Mucosa of stomach (tissue), 1 donor: Measurements from ENCODE around the gene LAMB1.
"Not testable (repeated sequence)": the region's sequence is repeated elsewhere in the genome, so short reads cannot be mapped to it uniquely, and the experiment has no call there.

ENCODE experiments used
- H3K27me3 ChIP-seq: one replicate; pipeline ENCODE4 v1.7.0; 2013; ENCODE audit warnings: mild to moderate bottlenecking, low read length; ENCODE audit not compliant: control insufficient read depth, insufficient read depth
- H3K36me3 ChIP-seq: one replicate; pipeline ENCODE4 v1.7.0; 2013; ENCODE audit warnings: low read length; ENCODE audit not compliant: control insufficient read depth, insufficient read depth
- H3K4me1 ChIP-seq: one replicate; pipeline ENCODE4 v1.7.0; 2013; ENCODE audit warnings: mild to moderate bottlenecking, low read length; ENCODE audit not compliant: control insufficient read depth, insufficient read depth
- H3K4me3 ChIP-seq: one replicate; pipeline ENCODE4 v1.7.0; 2013; ENCODE audit warnings: low read length
- H3K9ac ChIP-seq: one replicate; pipeline ENCODE4 v1.7.0; 2013; ENCODE audit warnings: mild to moderate bottlenecking, low read length, moderate library complexity
- H3K9me3 ChIP-seq: one replicate; pipeline ENCODE4 v1.7.0; 2013; ENCODE audit warnings: mild to moderate bottlenecking, low read length, moderate library complexity; ENCODE audit not compliant: control insufficient read depth
- donor health status: Pancreatic carcinoma.

Gene LAMB1

DNA sequence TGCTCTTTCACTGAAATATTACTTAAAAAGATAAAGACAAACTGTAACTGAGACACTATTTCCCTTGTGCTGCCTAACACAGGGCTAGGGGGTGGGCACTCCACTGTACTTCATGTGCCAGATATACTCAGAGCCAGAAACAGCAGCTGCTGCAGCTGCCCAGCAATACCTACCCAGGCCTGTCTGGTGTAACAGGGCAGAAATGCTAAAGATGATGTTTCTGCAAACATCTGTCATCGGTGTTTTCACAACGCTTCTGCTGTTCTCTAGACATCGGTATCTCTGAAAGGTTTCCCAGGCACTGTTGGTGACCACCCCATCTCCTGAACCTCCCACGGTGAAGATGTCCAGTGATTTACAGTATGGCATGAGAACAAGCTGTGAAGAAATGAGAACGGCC is 42.7 kb downstream of the LAMB1 start:
- Histone ChIP-seq H3K27me3 (no peaks in the 10 kb centered on the region), H3K9me3 (no peaks in the 10 kb centered on the region), H3K4me3 (no peak overlapping the region), H3K9ac (no peak overlapping the region), H3K4me1 (no peaks in the 10 kb centered on the region), H3K36me3 (peaks cover 7% of the 10 kb centered on the region)

GRCh38 chr7:107959527-107959898 is 43.4 kb downstream of the LAMB1 start:
- Histone ChIP-seq H3K27me3 (no peaks in the 10 kb centered on the region), H3K9me3 (no peaks in the 10 kb centered on the region), H3K9ac (no peak overlapping the region), H3K36me3 (peaks cover 7% of the 10 kb centered on the region), H3K4me3 (no peak overlapping the region), H3K4me1 (no peaks in the 10 kb centered on the region)

GRCh38 chr7:107958764-107959526 is 44.0 kb downstream of the LAMB1 start:
- Histone ChIP-seq H3K4me1 (no peaks in the 10 kb centered on the region), H3K27me3 (no peaks in the 10 kb centered on the region), H3K9me3 (no peaks in the 10 kb centered on the region), H3K36me3 (peaks cover 7% of the 10 kb centered on the region), H3K4me3 (no peak overlapping the region), H3K9ac (no peak overlapping the region)

DNA sequence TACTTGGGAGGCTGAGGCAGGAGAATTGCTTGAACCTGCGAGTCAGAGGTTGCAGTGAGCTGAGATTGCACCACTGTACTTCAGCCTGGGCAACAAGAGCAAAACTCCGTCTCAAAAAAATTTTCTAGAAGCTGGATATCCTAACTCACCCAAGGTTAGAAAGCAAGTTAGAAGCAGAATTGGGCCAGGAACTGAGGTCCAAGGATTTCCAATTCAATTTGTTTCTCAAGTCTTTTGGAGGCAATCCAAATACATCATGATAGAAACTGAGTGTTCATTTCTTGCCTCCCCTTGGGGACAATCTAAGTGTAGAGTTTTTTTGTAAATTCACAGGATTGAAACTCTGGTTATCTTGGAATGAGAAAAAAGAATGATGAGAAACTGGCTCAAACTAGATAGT is 45.5 kb downstream of the LAMB1 start:
- Histone ChIP-seq H3K27me3 (no peaks in the 10 kb centered on the region), H3K4me3 (no peak overlapping the region), H3K36me3 (peaks cover 7% of the 10 kb centered on the region), H3K9ac (no peak overlapping the region), H3K9me3 (no peaks in the 10 kb centered on the region), H3K4me1 (no peaks in the 10 kb centered on the region)

DNA sequence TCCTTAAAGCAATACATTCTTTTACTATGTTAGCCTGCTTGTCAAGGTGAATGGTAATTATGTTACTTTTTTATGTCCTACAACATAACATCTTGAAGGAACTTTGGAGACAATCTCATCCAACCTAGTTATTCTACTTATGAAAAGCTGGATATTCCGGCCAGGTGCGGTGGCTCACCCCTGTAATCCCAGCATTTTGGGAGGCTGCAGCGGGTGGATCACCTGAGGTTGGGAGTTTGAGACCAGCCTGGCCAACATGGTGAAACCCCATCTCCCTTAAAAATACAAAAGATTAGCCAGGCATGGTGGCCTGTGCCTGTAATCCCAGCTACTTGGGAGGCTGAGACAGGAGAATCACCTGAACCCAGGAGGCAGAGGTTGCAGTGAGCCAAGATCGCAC is 46.0 kb downstream of the LAMB1 start:
- not testable (repeated sequence) for H3K27me3 ChIP-seq, H3K9me3 ChIP-seq, H3K36me3 ChIP-seq, H3K4me1 ChIP-seq, H3K9ac ChIP-seq, H3K4me3 ChIP-seq

- H3K36me3 ChIP-seq, result peaks cover 17% of the 10 kb centered on the region
- H3K9ac ChIP-seq, result no peak overlapping the region
- no peaks in the 10 kb centered on the region for H3K4me1 ChIP-seq
- no peaks in the 10 kb centered on the region for H3K27me3 ChIP-seq
- no peak overlapping the region for H3K4me3 ChIP-seq
- H3K9me3 ChIP-seq, result no peaks in the 10 kb centered on the region
Measured at GRCh38 chr7:107955394-107955793, 47.6 kb downstream of the LAMB1 start.

DNA sequence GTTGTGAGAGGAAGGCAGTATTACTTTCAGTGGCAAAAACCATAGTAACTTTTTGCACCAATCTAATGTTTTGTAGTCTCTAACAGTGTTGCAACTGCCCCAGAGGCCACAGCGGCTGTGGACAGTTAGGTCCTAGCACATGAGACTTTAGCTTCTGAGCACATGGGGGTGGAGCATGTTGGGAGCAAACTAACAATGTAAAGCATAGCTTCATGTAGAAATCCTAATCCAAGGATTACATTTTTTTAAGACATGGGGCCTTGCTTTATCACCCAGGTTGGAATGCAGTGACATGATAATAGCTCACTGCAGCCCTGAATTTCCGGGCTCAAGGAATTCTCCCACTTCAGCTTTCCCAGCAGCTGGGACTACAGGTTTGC is 49.0 kb downstream of the LAMB1 start:
- Histone ChIP-seq H3K9ac (no peak overlapping the region), H3K27me3 (no peaks in the 10 kb centered on the region), H3K4me3 (no peak overlapping the region), H3K36me3 (peaks cover 10% of the 10 kb centered on the region), H3K9me3 (no peaks in the 10 kb centered on the region), H3K4me1 (no peaks in the 10 kb centered on the region)

DNA sequence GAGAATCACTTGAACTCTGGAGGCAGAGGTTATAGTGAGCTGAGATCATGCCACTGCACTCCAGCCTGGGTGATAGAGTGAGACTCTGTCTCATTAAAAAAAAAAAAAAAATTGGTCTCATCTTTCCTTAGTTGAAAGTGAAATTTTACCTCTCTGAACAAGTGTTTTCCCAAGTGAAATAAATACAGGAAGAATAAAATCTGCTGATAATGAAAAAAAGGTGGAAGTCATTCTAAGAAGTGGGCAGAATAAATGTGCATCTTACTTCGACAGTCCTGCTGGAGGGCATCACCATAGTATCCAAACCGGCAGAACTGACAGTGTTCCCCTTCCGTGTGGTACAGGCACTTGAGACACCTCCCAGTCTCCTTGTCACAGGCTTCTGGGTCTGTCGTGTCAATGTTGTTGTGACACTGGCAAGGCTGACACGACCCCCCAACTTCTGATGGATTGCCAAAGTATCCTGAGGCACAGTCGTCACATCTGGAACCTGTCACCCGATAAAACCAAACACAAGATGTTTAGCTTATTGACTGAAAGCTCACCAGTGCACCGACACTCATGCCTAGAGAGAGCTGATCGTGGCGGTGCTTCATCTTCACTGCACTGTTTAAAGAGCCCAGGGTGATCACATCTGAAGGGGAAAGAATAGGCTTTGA is 49.6 kb downstream of the LAMB1 start:
- Histone ChIP-seq H3K4me3 (no peak overlapping the region), H3K27me3 (no peaks in the 10 kb centered on the region), H3K36me3 (peaks cover 10% of the 10 kb centered on the region), H3K4me1 (peaks cover 4% of the 10 kb centered on the region), H3K9me3 (no peaks in the 10 kb centered on the region), H3K9ac (no peak overlapping the region)

DNA sequence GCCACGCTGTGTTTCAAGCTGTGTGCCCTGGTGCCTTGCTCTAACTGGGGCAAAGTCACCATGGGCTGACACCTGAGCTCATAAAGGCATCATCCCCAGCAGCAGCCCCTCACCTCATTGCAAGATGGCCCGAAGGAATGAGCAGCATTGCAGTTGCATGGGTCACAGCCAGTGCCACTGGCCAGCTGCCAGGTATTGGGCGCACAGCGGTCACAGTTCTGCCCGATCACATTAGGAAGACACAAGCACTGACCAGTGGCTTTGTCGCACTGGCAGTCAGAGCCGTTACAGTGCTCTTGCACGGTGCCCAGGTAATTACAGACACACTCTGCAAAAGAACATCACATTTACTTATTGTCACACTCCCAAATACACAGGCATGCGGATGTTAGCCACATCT is 51.1 kb downstream of the LAMB1 start:
- H3K9ac ChIP-seq, result no peak overlapping the region
- no peak overlapping the region for H3K4me3 ChIP-seq
- H3K36me3 ChIP-seq, result peaks cover 10% of the 10 kb centered on the region
- no peaks in the 10 kb centered on the region for H3K9me3 ChIP-seq
- H3K4me1 ChIP-seq, result peaks cover 5% of the 10 kb centered on the region
- H3K27me3 ChIP-seq, result no peaks in the 10 kb centered on the region

DNA sequence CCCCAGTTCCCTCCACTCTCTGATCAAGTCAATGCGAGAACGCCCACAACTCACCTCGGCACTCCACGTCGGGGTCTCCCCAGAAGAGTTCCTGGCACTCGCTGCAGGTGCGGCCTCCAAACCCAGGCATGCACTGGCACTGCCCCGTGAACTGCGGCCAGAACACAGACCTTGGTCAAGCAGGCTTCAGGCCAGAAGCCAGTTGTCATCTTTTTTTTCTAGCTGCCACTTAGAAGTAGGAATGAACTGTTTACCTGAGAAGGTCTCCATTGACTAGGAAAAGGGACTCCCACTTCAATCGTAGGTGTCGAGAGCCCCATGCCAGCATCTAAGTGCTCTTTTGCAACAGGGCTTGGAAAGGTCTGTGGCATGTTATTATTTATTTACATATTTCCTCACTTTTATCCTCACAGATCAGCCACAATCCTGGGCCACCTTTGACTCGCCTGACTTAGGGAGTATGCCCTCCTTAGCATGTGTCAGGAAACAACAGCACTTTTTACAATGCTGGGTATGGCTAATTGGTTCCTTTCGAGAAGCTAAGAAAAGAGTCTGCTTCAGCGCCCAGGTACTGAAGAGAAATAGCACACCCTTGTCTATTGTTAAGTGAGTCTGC is 51.7 kb downstream of the LAMB1 start:
- Histone ChIP-seq H3K9me3 (no peaks in the 10 kb centered on the region), H3K4me1 (peaks cover 5% of the 10 kb centered on the region), H3K27me3 (no peaks in the 10 kb centered on the region), H3K4me3 (no peak overlapping the region), H3K36me3 (peaks cover 10% of the 10 kb centered on the region), H3K9ac (no peak overlapping the region)

GRCh38 chr7:107949443-107949935 is 53.5 kb downstream of the LAMB1 start:
- Histone ChIP-seq H3K4me3 (no peak overlapping the region), H3K27me3 (no peaks in the 10 kb centered on the region), H3K36me3 (peaks cover 10% of the 10 kb centered on the region), H3K4me1 (peaks cover 5% of the 10 kb centered on the region), H3K9ac (no peak overlapping the region), H3K9me3 (no peaks in the 10 kb centered on the region)

GRCh38 chr7:107948645-107949442 is 54.1 kb downstream of the LAMB1 start:
- Histone ChIP-seq H3K4me3 (no peak overlapping the region), H3K27me3 (no peaks in the 10 kb centered on the region), H3K9me3 (no peaks in the 10 kb centered on the region), H3K36me3 (peaks cover 10% of the 10 kb centered on the region), H3K9ac (no peak overlapping the region), H3K4me1 (peaks cover 5% of the 10 kb centered on the region)
